ENCODE data around the gene OLA1. TPM values are rescaled to one million over a fixed set of nuclear protein-coding genes. Genes with fewer than 3 reads are reported as not detected.

Gene OLA1
- total and polyA plus RNA-seq, 2 of the 13 experiments (the other 11 are each of a cell fraction or from before 2014, with no cell fraction given), result 153 to 241 TPM

DNA sequence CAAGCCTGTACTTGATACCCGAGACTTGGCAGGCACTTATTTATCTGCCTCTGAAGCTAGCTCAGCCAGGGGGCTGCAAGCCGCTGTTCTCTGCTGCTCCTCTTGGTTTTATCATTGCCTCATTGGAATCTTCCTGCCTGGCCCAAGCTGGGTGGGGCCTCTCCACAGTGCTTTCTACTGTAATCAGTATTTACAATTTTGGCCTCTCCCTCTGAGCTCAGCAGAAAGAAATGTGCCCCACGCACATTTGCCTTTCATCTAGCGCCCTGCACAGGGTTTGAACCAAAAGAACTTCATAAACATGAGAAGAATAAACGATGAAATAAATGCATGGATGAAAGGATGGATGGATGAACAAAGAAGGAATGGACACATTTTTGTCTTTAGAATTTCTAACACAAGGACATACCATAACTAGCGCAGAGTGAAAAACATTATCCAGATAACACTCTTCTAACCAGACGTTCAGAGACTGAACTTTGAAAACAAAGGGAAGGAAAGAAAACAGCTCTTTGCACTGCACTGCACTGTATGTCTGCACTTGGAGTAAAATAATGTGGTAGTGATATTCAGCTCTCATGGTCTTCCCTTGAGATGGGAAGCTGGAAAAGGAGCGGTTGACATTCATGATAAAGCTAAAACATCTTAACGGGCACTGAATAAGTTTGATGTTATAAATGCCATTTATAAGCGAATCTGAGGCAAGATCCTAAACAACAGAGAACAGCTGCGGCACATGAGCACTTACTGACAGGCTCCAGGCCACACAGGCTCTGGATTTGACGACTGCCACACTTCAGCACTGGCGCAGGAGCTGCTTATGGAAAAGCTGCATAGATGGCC, 196.4 kb downstream of the OLA1 start (continued):
- TF ChIP-seq CTCF (CRISPR knock-in tag; IDR thresholded peaks at IDR 0.05) (0 out of 2 replicates have a peak, but pooled peaks have one; percentile 8), PATZ1 (CRISPR knock-in tag; IDR thresholded peaks at IDR 0.05) (0 out of 2 replicates have a peak, but pooled peaks have one; percentile 46), ERF (CRISPR knock-in tag; IDR thresholded peaks at IDR 0.05) (0 out of 2 replicates have a peak, but pooled peaks have one; percentile 17), ARID3A (IDR thresholded peaks at IDR 0.05; ENCODE audit: low read depth, low read length) (peak; percentile 36; the same call in 1 of the 2 replicates), KIAA2018 (CRISPR knock-in tag; IDR thresholded peaks at IDR 0.05; ENCODE audit: borderline replicate concordance) (no peak), HDAC1 (CRISPR knock-in tag; IDR thresholded peaks at IDR 0.05) (peak; percentile 50), GFI1 (CRISPR knock-in tag; IDR thresholded peaks at IDR 0.05; ENCODE audit: borderline replicate concordance) (0 out of 2 replicates have a peak, but pooled peaks have one; percentile 9), ZNF432 (CRISPR knock-in tag; IDR thresholded peaks at IDR 0.05; ENCODE audit: borderline replicate concordance) (no peak), PHF21A (CRISPR knock-in tag; IDR thresholded peaks at IDR 0.05) (peak; percentile 75), ZNF274 (CRISPR knock-in tag; IDR thresholded peaks at IDR 0.05) (no peak)

Measured in HepG2 (cell line).